ENCODE data around the gene PDE10A. TPM values are rescaled to one million over a fixed set of nuclear protein-coding genes. Genes with fewer than 3 reads are reported as not detected.

PDE10A gene
- total and polyA plus RNA-seq, 2 of the 8 experiments (the other 6 are each of a cell fraction or from before 2014, with no cell fraction given) = 1.1 to 2.4 TPM

- TF ChIP-seq CHD7 (IDR thresholded peaks at IDR 0.05; ENCODE audit: insufficient replicate concordance, low read length) (no peak), BCL11A (IDR thresholded peaks at IDR 0.05; ENCODE audit: low read depth in 2 of 2, low read length in 2 of 2) (no peak), HDAC2 (IDR thresholded peaks at IDR 0.05; ENCODE audit: borderline replicate concordance in 1 of 2, low read depth in 2 of 2, low read length in 2 of 2) (no peak), POLR2A (IDR thresholded peaks at IDR 0.05; ENCODE audit: control extremely low read depth in 1 of 2, low read depth in 2 of 2, low read length in 2 of 2) (no peak)
Measured at GRCh38 chr6:165497472-165497871, 165.6 kb downstream of the PDE10A start (continued).
